Ureter (tissue), 1 donor: ENCODE data around the gene MRAP2. TPM values are rescaled to one million over a fixed set of nuclear protein-coding genes. Genes with fewer than 3 reads are reported as not detected.
"Not testable (repeated sequence)": the region's sequence is repeated elsewhere in the genome, so short reads cannot be mapped to it uniquely, and the experiment has no call there.

ENCODE experiments used
- DNase-seq: peaks from one replicate; pipeline ENCODE4 v3.0.0-alpha.2; 2020; ENCODE audit warnings: low spot score
- total RNA-seq: library from RNA; stranded (reverse); gene quantifications from one replicate; pipeline ENCODE4 v1.2.4, GENCODE V29; 2023
- donor health status: DM: yes; HTN: yes; CAD: no.

The MRAP2 gene
- total RNA-seq, 1 donor from 2014 or later, result 5.3 TPM

- DNase-seq, result not testable (repeated sequence)
Observed at GRCh38 chr6:84129588-84129987, 96.0 kb downstream of the MRAP2 start.

- DNase-seq, result not testable (repeated sequence)
Observed at GRCh38 chr6:84133385-84133784, 99.8 kb downstream of the MRAP2 start.

GRCh38 chr6:84135291-84135690 lies 101.7 kb downstream of the MRAP2 start:
- DNase-seq, result no peak

- no peak for DNase-seq
Observed at GRCh38 chr6:84136364-84137050, 102.9 kb downstream of the MRAP2 start.

DNA sequence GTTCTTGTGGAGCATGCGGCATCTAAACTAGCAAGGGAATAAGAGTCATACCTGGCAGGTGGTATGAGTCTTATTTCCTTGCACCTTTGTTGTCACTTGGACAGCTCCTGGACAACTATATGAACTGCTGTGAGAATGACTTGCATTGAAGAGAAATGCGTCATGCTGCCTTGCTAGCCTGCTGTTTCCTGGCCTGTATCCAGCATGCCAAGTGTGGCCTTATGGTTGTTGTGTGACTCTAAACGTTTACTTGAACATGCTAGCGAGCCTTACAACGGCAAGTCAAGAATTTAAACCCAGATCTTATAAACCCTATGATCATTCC lies 103.4 kb downstream of the MRAP2 start:
- no peak for DNase-seq

DNA sequence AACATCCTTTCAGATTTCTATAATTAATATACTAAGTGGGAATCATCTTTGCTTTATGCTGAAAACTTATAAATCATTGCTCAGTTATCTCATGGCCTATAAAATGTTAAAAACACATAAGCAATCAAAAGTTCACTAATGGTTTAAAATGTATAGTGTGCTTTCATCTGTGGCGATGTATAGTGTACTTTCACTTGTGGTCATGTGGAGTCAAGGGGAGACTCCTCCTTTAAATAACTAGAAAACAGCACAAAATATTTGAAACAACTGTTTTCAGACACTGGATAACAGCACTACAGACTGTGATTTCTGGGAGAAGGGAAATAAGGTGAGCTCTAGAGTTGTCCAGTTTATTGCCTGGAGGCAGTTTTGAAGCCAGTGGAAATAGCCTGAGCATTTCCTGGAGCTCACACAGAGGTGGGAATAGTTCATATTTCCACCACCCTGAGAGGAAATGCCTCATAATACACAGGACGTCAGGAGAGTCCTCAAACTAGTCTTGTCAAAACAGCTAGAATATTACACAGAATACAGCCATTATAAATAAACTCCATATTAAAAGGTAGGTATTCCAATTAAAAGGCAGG lies 104.5 kb downstream of the MRAP2 start:
- DNase-seq, result no peak

DNA sequence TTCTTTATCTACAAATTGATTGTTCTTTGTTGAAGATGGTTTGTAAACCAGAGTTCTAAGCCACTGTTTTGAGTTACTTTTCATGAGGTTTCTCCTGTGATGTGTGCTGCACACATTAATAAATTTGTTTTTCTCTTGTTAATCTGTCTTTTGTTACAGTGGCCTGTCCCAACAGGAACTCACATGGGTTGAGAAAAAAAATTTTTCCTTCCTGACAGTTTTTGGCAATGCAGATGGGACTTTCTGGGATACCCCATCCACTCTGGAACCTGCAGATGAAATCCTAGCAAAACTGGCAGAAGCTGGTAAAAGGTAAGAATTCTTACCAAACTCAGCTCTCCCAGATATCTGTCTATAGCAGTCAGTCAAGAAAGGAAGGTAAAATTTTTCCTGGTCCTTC lies 105.7 kb downstream of the MRAP2 start:
- DNase-seq, result no peak

Other genes starting within 250 kb of the MRAP2 start
- gene RIPPLY2, start 180.4 kb upstream of the MRAP2 start, total RNA-seq, result 0.86 TPM
- 22.2 TPM for gene CYB5R4, start 174.1 kb upstream of the MRAP2 start, total RNA-seq
- 13.1 TPM for gene CEP162, start 193.9 kb downstream of the MRAP2 start, total RNA-seq